Thyroid gland (tissue), 4 donors: Measurements from ENCODE around the gene LHFPL2.
"Not testable (repeated sequence)": the region's sequence is repeated elsewhere in the genome, so short reads cannot be mapped to it uniquely, and the experiment has no call there.

Experiments used
- POLR2A ChIP-seq, 2 donors: fragments of 450-650 bp; IDR thresholded peaks; one replicate each; pipeline ENCODE4 v1.6.1; 2017; ENCODE audit warnings: antibody characterized with exemption in 2 of 2, mild to moderate bottlenecking in 2 of 2, moderate library complexity in 1 of 2
- TF ChIP-seq, protein P1 (sequence below), 6 experiments: fragments of 200-600 bp in 3 of 6; fragments of 450-650 bp in 3 of 6; sonication (generic) in 3 of 6; IDR thresholded peaks; one replicate each; pipeline ENCODE4 v1.5.1; 2016 to 2019; ENCODE audit warnings: antibody characterized with exemption in 6 of 6, mild to moderate bottlenecking in 2 of 6, inconsistent platforms in 1 of 6, moderate library complexity in 1 of 6

GRCh38 chr5:78683905-78684304 is 35.3 kb upstream of the LHFPL2 start:
- TF ChIP-seq, protein P1, sequence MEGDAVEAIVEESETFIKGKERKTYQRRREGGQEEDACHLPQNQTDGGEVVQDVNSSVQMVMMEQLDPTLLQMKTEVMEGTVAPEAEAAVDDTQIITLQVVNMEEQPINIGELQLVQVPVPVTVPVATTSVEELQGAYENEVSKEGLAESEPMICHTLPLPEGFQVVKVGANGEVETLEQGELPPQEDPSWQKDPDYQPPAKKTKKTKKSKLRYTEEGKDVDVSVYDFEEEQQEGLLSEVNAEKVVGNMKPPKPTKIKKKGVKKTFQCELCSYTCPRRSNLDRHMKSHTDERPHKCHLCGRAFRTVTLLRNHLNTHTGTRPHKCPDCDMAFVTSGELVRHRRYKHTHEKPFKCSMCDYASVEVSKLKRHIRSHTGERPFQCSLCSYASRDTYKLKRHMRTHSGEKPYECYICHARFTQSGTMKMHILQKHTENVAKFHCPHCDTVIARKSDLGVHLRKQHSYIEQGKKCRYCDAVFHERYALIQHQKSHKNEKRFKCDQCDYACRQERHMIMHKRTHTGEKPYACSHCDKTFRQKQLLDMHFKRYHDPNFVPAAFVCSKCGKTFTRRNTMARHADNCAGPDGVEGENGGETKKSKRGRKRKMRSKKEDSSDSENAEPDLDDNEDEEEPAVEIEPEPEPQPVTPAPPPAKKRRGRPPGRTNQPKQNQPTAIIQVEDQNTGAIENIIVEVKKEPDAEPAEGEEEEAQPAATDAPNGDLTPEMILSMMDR (IDR thresholded peaks at IDR 0.05) = not testable (repeated sequence)
- TF ChIP-seq POLR2A (IDR thresholded peaks at IDR 0.05) = not testable (repeated sequence)
